Ascending aorta (tissue), 2 donors: Measurements from ENCODE around the gene INTU. TPM values are rescaled to one million over a fixed set of nuclear protein-coding genes. Genes with fewer than 3 reads are reported as not detected.

Experiments
- DNase-seq, 2 donors: peaks; one replicate each; pipeline ENCODE4 v3.0.0-alpha.2; 2019; ENCODE audit warnings: low spot score in 2 of 2
- H3K27ac ChIP-seq, 2 donors: fragments of 200-600 bp; sonication (generic); one replicate each; pipeline ENCODE4 v1.5.1; 2016 to 2017; ENCODE audit warnings: mild to moderate bottlenecking in 1 of 2
- H3K27me3 ChIP-seq: fragments of 200-600 bp; sonication (generic); one replicate; pipeline ENCODE4 v1.5.1; 2017
- H3K36me3 ChIP-seq, 2 donors: fragments of 200-600 bp; sonication (generic); one replicate each; pipeline ENCODE4 v1.5.1; 2016
- H3K4me1 ChIP-seq, 2 donors: fragments of 200-600 bp; sonication (generic); one replicate each; pipeline ENCODE4 v1.5.1; 2016 to 2017; ENCODE audit warnings: mild to moderate bottlenecking in 1 of 2
- H3K4me3 ChIP-seq, 2 donors: fragments of 200-600 bp; sonication (generic); one replicate each; pipeline ENCODE4 v1.5.1; 2016 to 2017; ENCODE audit warnings: mild to moderate bottlenecking in 1 of 2
- H3K9me3 ChIP-seq, 2 donors: fragments of 200-600 bp; sonication (generic); one replicate each; pipeline ENCODE4 v1.5.1; 2016
- intact Hi-C: fragments of 100-400 bp; cut with DNase I; formaldehyde crosslinking; loops from one replicate; pipeline ENCODE4 v1.15.1; 2023
- total RNA-seq: library from RNA; depleted of rRNA; stranded (reverse); fragments of >200 nt; gene quantifications from one replicate; pipeline ENCODE4 v1.1.0, GENCODE V29; 2016
- TF ChIP-seq, protein P1 (sequence below), 3 experiments: fragments of 200-600 bp in 2 of 3; fragments of 450-650 bp in 1 of 3; sonication (generic) in 2 of 3; IDR thresholded peaks; one replicate each; pipeline ENCODE4 v1.5.1; 2016 to 2019; ENCODE audit warnings: antibody characterized with exemption in 3 of 3, mild to moderate bottlenecking in 1 of 3, moderate library complexity in 1 of 3

The INTU gene
- total RNA-seq, 1 donor from 2014 or later = 3.1 TPM

DNA sequence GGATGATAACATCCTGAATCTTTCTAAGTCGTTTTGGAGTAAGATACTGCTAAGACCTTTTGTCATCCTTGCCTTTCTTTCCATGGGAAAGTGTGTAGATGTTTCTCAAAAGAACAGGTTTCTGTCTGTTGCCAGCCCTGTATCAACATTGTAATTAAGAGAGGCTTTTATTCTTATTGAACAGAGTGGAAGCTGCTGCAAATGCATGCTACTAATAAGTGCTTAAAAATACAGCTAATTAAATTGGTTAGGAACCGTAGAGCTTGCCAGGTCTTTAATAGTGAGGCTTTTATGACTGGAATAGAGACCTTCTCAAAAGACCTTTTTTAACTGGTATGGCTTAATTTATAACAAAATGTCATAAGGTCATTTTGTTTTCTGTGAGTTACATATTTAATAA is 34.4 kb downstream of the INTU start:
- H3K4me1 ChIP-seq = no peaks in the 10 kb centered on the region
- no peak overlapping the region for H3K4me3 ChIP-seq
- H3K27me3 ChIP-seq = no peaks in the 10 kb centered on the region
- intact Hi-C loops = no loop called here
- TF ChIP-seq, protein P1, sequence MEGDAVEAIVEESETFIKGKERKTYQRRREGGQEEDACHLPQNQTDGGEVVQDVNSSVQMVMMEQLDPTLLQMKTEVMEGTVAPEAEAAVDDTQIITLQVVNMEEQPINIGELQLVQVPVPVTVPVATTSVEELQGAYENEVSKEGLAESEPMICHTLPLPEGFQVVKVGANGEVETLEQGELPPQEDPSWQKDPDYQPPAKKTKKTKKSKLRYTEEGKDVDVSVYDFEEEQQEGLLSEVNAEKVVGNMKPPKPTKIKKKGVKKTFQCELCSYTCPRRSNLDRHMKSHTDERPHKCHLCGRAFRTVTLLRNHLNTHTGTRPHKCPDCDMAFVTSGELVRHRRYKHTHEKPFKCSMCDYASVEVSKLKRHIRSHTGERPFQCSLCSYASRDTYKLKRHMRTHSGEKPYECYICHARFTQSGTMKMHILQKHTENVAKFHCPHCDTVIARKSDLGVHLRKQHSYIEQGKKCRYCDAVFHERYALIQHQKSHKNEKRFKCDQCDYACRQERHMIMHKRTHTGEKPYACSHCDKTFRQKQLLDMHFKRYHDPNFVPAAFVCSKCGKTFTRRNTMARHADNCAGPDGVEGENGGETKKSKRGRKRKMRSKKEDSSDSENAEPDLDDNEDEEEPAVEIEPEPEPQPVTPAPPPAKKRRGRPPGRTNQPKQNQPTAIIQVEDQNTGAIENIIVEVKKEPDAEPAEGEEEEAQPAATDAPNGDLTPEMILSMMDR (IDR thresholded peaks at IDR 0.05) = no peak
- H3K27ac ChIP-seq = no peak overlapping the region
- no peaks in the 10 kb centered on the region for H3K9me3 ChIP-seq
- no peak for DNase-seq
- no peaks in the 10 kb centered on the region for H3K36me3 ChIP-seq

DNA sequence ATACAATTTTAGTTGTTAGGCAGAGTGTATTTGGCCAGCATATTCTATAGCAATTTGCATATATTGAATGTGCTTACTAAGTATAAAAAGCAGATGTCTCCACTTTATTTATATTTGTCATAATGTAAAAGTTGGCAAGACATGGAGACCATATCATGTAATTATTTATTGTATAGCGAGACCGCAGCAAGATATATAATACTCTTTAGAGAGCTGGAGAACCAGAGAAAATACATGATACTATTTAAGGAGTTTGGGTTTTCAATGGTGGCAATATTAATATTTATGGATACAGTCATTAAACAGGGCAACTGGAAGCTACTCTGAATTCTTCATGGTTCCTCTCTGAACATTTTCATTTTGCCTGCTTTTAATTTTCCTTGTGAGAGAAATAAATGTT is 35.0 kb downstream of the INTU start:
- TF ChIP-seq, protein P1 (IDR thresholded peaks at IDR 0.05) = no peak
- Histone ChIP-seq H3K4me3 (no peak overlapping the region), H3K27me3 (no peaks in the 10 kb centered on the region), H3K36me3 (no peaks in the 10 kb centered on the region), H3K9me3 (no peaks in the 10 kb centered on the region), H3K4me1 (no peaks in the 10 kb centered on the region), H3K27ac (no peak overlapping the region)
- no peak for DNase-seq
- intact Hi-C loops = no loop called here

DNA sequence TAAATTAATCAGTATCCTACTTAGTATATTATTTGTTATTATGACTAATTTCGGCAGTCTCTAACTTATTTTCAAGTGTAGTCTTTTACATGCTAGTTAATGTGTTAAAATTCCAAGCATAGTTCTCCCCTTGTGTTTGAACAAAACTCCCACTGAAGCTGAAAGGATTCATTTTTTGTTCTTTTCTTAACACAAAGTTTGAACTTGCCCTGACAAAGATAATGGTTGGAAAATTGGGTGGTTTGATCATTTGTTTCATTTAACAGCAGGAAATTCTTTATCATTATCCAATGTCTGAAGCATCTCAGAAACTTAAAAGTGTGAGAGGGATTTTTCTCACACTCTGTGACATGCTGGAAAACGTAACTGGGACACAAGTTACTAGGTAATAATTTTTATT is 36.0 kb downstream of the INTU start:
- Histone ChIP-seq H3K4me3 (no peak overlapping the region), H3K4me1 (no peaks in the 10 kb centered on the region), H3K36me3 (no peaks in the 10 kb centered on the region), H3K27me3 (no peaks in the 10 kb centered on the region), H3K27ac (no peak overlapping the region), H3K9me3 (no peaks in the 10 kb centered on the region)
- TF ChIP-seq, protein P1 (IDR thresholded peaks at IDR 0.05) = no peak
- no peak for DNase-seq
- intact Hi-C loops = no loop called here

DNA sequence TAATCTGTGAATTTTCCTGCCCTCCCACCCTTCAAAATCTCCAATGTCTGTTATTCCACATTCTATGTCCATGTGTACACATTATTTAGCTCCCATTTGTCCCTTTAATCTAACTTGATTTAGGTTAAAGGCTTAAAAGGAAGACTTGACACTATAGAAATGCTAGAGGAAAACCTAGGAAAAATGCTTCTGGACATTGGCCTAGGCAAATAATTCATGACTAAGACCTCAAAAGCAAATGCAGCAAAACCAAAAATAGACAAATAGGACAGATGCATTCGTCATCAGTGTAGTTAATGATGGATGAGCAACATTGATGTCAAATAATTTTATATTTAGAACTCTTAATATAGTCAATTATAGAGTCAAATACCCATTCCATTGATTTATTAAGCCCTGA is 36.9 kb downstream of the INTU start:
- Histone ChIP-seq H3K27me3 (no peaks in the 10 kb centered on the region), H3K4me1 (no peaks in the 10 kb centered on the region), H3K36me3 (no peaks in the 10 kb centered on the region), H3K9me3 (no peaks in the 10 kb centered on the region), H3K4me3 (no peak overlapping the region), H3K27ac (no peak overlapping the region)
- intact Hi-C loops = no loop called here
- DNase-seq = no peak
- TF ChIP-seq, protein P1 (IDR thresholded peaks at IDR 0.05) = no peak

DNA sequence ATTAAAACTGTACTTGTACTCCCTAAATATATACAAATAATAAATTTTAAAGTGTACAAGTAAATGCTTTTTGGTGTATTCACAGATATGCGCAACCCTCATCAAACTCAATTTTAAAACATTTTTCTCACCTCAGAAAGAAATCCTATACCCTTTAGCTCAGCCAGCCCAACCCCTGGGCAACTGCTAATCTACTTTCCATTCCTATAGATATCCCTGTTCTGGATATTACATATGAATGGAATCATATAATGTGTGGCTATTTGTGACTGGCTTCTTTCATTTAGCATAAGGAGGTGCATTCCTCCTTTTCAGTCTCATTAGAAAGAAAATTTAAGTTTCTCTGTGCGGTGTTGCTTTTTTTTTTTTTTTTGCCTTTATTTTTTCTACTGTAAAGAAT is 39.4 kb downstream of the INTU start:
- Histone ChIP-seq H3K4me1 (no peaks in the 10 kb centered on the region), H3K27ac (no peak overlapping the region), H3K27me3 (no peaks in the 10 kb centered on the region), H3K36me3 (no peaks in the 10 kb centered on the region), H3K4me3 (no peak overlapping the region), H3K9me3 (no peaks in the 10 kb centered on the region)
- DNase-seq = no peak
- TF ChIP-seq, protein P1 (IDR thresholded peaks at IDR 0.05) = no peak
- intact Hi-C loops = no loop called here

DNA sequence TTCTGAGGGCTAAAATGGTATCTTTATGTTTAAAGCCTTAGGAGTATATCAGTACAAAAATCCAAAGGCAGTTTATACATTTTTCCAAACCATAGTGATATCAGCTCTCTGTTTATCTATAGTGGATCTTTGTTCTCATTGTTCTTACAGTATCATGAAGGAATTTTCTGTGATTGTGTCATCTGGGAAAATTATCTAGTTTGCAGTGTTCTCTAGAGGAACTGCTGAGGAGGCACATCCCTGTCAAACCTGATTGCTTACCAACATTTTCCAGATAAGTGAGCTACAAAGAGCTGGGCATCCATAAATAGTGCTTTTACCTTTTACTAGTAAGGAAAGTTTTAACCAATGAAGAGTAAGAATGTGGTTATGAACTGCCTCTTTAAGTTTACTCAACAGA is 52.5 kb downstream of the INTU start:
- Histone ChIP-seq H3K4me3 (no peak overlapping the region), H3K4me1 (no peaks in the 10 kb centered on the region), H3K27me3 (no peaks in the 10 kb centered on the region), H3K9me3 (no peaks in the 10 kb centered on the region), H3K27ac (no peak overlapping the region), H3K36me3 (no peaks in the 10 kb centered on the region)
- DNase-seq = no peak
- TF ChIP-seq, protein P1 (IDR thresholded peaks at IDR 0.05) = no peak
- intact Hi-C loops = no loop called here
